Mesenchymal stem cell (in vitro differentiated cells and primary cell): ENCODE measurements around the gene CDK9.
A peak's percentile ranks its signal among the peaks of the same experiment; 100 is the strongest.

Experiments used
- DNase-seq: peaks from one replicate; pipeline ENCODE4 v3.0.0-alpha.2; 2013
- H2AFZ ChIP-seq: one replicate; pipeline ENCODE4 v1.6.1; 2013; ENCODE audit warnings: low read depth, mild to moderate bottlenecking, control low read depth, inconsistent platforms, low read length, moderate library complexity
- H2AK5ac ChIP-seq: 2 replicates; pipeline ENCODE4 v1.6.1; 2013; ENCODE audit warnings: low read length, moderate library complexity, mild to moderate bottlenecking, inconsistent platforms; ENCODE audit not compliant: severe bottlenecking
- H2BK120ac ChIP-seq: one replicate; pipeline ENCODE4 v1.6.1; 2013; ENCODE audit warnings: low read depth, mild to moderate bottlenecking, inconsistent platforms, low read length, moderate library complexity
- H2BK12ac ChIP-seq, 2 experiments: one replicate each; pipeline ENCODE4 v1.6.1; 2013; ENCODE audit warnings: inconsistent platforms in 2 of 2, low read length in 2 of 2, mild to moderate bottlenecking in 2 of 2, moderate library complexity in 2 of 2, control low read depth in 1 of 2
- H2BK15ac ChIP-seq: one replicate; pipeline ENCODE4 v1.6.1; 2013; ENCODE audit warnings: mild to moderate bottlenecking, low read depth, inconsistent platforms; ENCODE audit not compliant: poor library complexity, severe bottlenecking
- H2BK5ac ChIP-seq: 2 replicates; pipeline ENCODE4 v1.6.1; 2013; ENCODE audit warnings: low read depth, mild to moderate bottlenecking, low read length, control low read depth, inconsistent platforms; ENCODE audit not compliant: poor library complexity, severe bottlenecking
- H3K14ac ChIP-seq, 2 experiments: one replicate each; pipeline ENCODE4 v1.6.1; 2013; ENCODE audit warnings: inconsistent platforms in 2 of 2, low read length in 2 of 2, control low read depth in 1 of 2, mild to moderate bottlenecking in 1 of 2, moderate library complexity in 1 of 2
- H3K18ac ChIP-seq, 2 experiments: one replicate each; pipeline ENCODE4 v1.6.1; 2013; ENCODE audit warnings: inconsistent platforms in 2 of 2, low read length in 2 of 2, control low read depth in 1 of 2, low read depth in 1 of 2, mild to moderate bottlenecking in 1 of 2
- H3K23ac ChIP-seq, 2 experiments: one replicate each; pipeline ENCODE4 v1.6.1; 2013; ENCODE audit warnings: inconsistent platforms in 2 of 2, low read length in 2 of 2, mild to moderate bottlenecking in 2 of 2, moderate library complexity in 2 of 2, control low read depth in 1 of 2
- H3K27ac ChIP-seq: 2 replicates; pipeline ENCODE4 v1.5.1; 2013; ENCODE audit warnings: mild to moderate bottlenecking, moderate library complexity, low read length, control low read depth, inconsistent platforms; ENCODE audit not compliant: poor library complexity, severe bottlenecking
- H3K27me3 ChIP-seq, 2 experiments: 2 replicates each; pipeline versions ENCODE4 v1.6.1 to v1.7.0; 2013; ENCODE audit warnings: low read length in 2 of 2, mild to moderate bottlenecking in 2 of 2, moderate library complexity in 2 of 2, control low read depth in 1 of 2, inconsistent platforms in 1 of 2; ENCODE audit not compliant: control insufficient read depth in 1 of 2, insufficient read depth in 1 of 2
- H3K36me3 ChIP-seq, 2 experiments: 2 replicates each; pipeline versions ENCODE4 v1.6.1 to v1.7.0; 2013; ENCODE audit warnings: low read length in 2 of 2, control low read depth in 1 of 2, inconsistent platforms in 1 of 2, low read depth in 1 of 2, mild to moderate bottlenecking in 1 of 2; ENCODE audit not compliant: insufficient read depth in 2 of 2, control insufficient read depth in 1 of 2
- H3K4ac ChIP-seq, 2 experiments: one replicate each; pipeline ENCODE4 v1.6.1; 2013; ENCODE audit warnings: inconsistent platforms in 2 of 2, low read length in 2 of 2, mild to moderate bottlenecking in 2 of 2, moderate library complexity in 2 of 2, control low read depth in 1 of 2, low read depth in 1 of 2
- H3K4me1 ChIP-seq: 2 replicates; pipeline ENCODE4 v1.6.1; 2013; ENCODE audit warnings: low read depth, low read length, control low read depth; ENCODE audit not compliant: control insufficient read depth, insufficient read depth
- H3K4me2 ChIP-seq: 2 replicates; pipeline ENCODE4 v1.6.1; 2013; ENCODE audit warnings: low read length, mild to moderate bottlenecking, inconsistent platforms; ENCODE audit not compliant: poor library complexity, severe bottlenecking
- H3K4me3 ChIP-seq, 2 experiments: 2 replicates each; pipeline versions ENCODE4 v1.5.1 to v1.7.0; 2013; ENCODE audit warnings: low read length in 2 of 2, mild to moderate bottlenecking in 2 of 2, control low read depth in 1 of 2, low read depth in 1 of 2; ENCODE audit not compliant: insufficient read depth in 1 of 2
- H3K79me1 ChIP-seq: replicated peaks from 2 replicates; pipeline ENCODE4 v1.6.1; 2013; ENCODE audit warnings: mild to moderate bottlenecking, control low read depth, low read length, inconsistent platforms; ENCODE audit not compliant: poor library complexity, severe bottlenecking
- H3K9ac ChIP-seq: 2 replicates; pipeline ENCODE4 v1.7.0; 2013; ENCODE audit warnings: mild to moderate bottlenecking, low read length, moderate library complexity
- H3K9me3 ChIP-seq: 2 replicates; pipeline ENCODE4 v1.7.0; 2013; ENCODE audit warnings: mild to moderate bottlenecking, low read length; ENCODE audit not compliant: control insufficient read depth
- H4K8ac ChIP-seq: one replicate; pipeline ENCODE4 v1.6.1; 2013; ENCODE audit warnings: inconsistent platforms, mild to moderate bottlenecking, low read length, moderate library complexity
- H4K91ac ChIP-seq: one replicate; pipeline ENCODE4 v1.6.1; 2013; ENCODE audit warnings: mild to moderate bottlenecking, low read length, inconsistent platforms
- WGBS: methylation state at CpG from one replicate; pipeline ENCODE4 v1.1.7; 2013; ENCODE audit warnings: mixed read lengths; 5-methylcytosine and 5-hydroxymethylcytosine counted together

Gene CDK9

GRCh38 chr9:127741831-127742434 lies 43.9 kb upstream of the CDK9 start:
- no peak overlapping the region for H2AK5ac ChIP-seq
- peak overlapping the region in 1 of 2 experiments; percentile 59 for H2BK12ac ChIP-seq
- WGBS: 22% methylated on average over 37 of the region's 38 CpGs
- H3K23ac ChIP-seq: no peak overlapping the region
- H4K8ac ChIP-seq: no peak overlapping the region
- no peak overlapping the region for H2BK5ac ChIP-seq
- no peak overlapping the region for H3K18ac ChIP-seq
- no peak overlapping the region for H4K91ac ChIP-seq
- H3K9me3 ChIP-seq: no peaks in the 10 kb centered on the region
- no peaks in the 10 kb centered on the region for H3K36me3 ChIP-seq
- no peak overlapping the region for H2BK15ac ChIP-seq
- DNase-seq: peak; percentile 81
- H3K4me1 ChIP-seq: peaks cover 2% of the 10 kb centered on the region
- H3K14ac ChIP-seq: no peak overlapping the region
- peak overlapping the region in 1 of 2 experiments; percentile 74 for H3K4me3 ChIP-seq
- no peaks in the 10 kb centered on the region for H3K79me1 ChIP-seq
- no peak overlapping the region for H3K4ac ChIP-seq
- H2BK120ac ChIP-seq: no peak overlapping the region
- peaks cover 1 to 11% of the 10 kb centered on the region in 2 experiments for H3K27me3 ChIP-seq
- H2AFZ ChIP-seq: peak overlapping the region; percentile 73
- H3K9ac ChIP-seq: peak overlapping the region; percentile 53
- H3K27ac ChIP-seq: no peak overlapping the region
- no peak overlapping the region for H3K4me2 ChIP-seq

- H3K27me3 ChIP-seq: peaks cover 7 to 12% of the 10 kb centered on the region in 2 experiments
- H4K91ac ChIP-seq: no peak overlapping the region
- peak; percentile 91 for DNase-seq
- peaks cover 2% of the 10 kb centered on the region for H3K4me1 ChIP-seq
- H2BK120ac ChIP-seq: no peak overlapping the region
- no peak overlapping the region for H3K14ac ChIP-seq
- no peak overlapping the region for H2BK5ac ChIP-seq
- H3K27ac ChIP-seq: no peak overlapping the region
- no peaks in the 10 kb centered on the region for H3K9me3 ChIP-seq
- peak overlapping the region; percentile 73 for H2AFZ ChIP-seq
- H3K4me3 ChIP-seq: peak overlapping the region in 1 of 2 experiments; percentile 74
- no peaks in the 10 kb centered on the region for H3K79me1 ChIP-seq
- no peaks in the 10 kb centered on the region for H3K36me3 ChIP-seq
- H3K9ac ChIP-seq: peak overlapping the region; percentile 53
- H3K23ac ChIP-seq: no peak overlapping the region
- WGBS: 7% methylated on average over 33 of the region's 33 CpGs
- no peak overlapping the region for H3K4ac ChIP-seq
- no peak overlapping the region for H3K4me2 ChIP-seq
- no peak overlapping the region for H2BK15ac ChIP-seq
- H3K18ac ChIP-seq: no peak overlapping the region
- H4K8ac ChIP-seq: no peak overlapping the region
- H2AK5ac ChIP-seq: no peak overlapping the region
- peak overlapping the region in 1 of 2 experiments; percentile 13 for H2BK12ac ChIP-seq
Observed at GRCh38 chr9:127742435-127743088, 43.3 kb upstream of the CDK9 start.

GRCh38 chr9:127744398-127745110 lies 41.3 kb upstream of the CDK9 start:
- no peak overlapping the region for H2BK5ac ChIP-seq
- H3K4me1 ChIP-seq: peaks cover 2% of the 10 kb centered on the region
- no peak overlapping the region for H4K8ac ChIP-seq
- H3K36me3 ChIP-seq: peaks cover 0 to 3% of the 10 kb centered on the region in 2 experiments
- H2BK15ac ChIP-seq: no peak overlapping the region
- no peak overlapping the region for H3K14ac ChIP-seq
- H3K4me3 ChIP-seq: no peak overlapping the region
- DNase-seq: no peak
- H3K27me3 ChIP-seq: peaks cover 14 to 20% of the 10 kb centered on the region in 2 experiments
- H2BK12ac ChIP-seq: no peak overlapping the region
- no peak overlapping the region for H3K23ac ChIP-seq
- H3K18ac ChIP-seq: no peak overlapping the region
- no peak overlapping the region for H3K27ac ChIP-seq
- 95% methylated on average over 19 of the region's 19 CpGs for WGBS
- no peak overlapping the region for H3K9ac ChIP-seq
- no peak overlapping the region for H2AFZ ChIP-seq
- no peaks in the 10 kb centered on the region for H3K9me3 ChIP-seq
- H3K4me2 ChIP-seq: no peak overlapping the region
- H3K79me1 ChIP-seq: no peaks in the 10 kb centered on the region
- no peak overlapping the region for H2AK5ac ChIP-seq
- no peak overlapping the region for H4K91ac ChIP-seq
- H2BK120ac ChIP-seq: no peak overlapping the region
- no peak overlapping the region for H3K4ac ChIP-seq

- H3K79me1 ChIP-seq: no peaks in the 10 kb centered on the region
- peaks cover 2% of the 10 kb centered on the region for H3K4me1 ChIP-seq
- no peak overlapping the region for H4K91ac ChIP-seq
- H3K9me3 ChIP-seq: no peaks in the 10 kb centered on the region
- no peak overlapping the region for H2BK120ac ChIP-seq
- no peak overlapping the region for H3K27ac ChIP-seq
- peaks cover 0 to 3% of the 10 kb centered on the region in 2 experiments for H3K36me3 ChIP-seq
- 71% methylated on average over 15 of the region's 15 CpGs for WGBS
- H3K14ac ChIP-seq: no peak overlapping the region
- H3K27me3 ChIP-seq: peaks cover 21 to 28% of the 10 kb centered on the region in 2 experiments
- H3K23ac ChIP-seq: no peak overlapping the region
- no peak overlapping the region for H3K18ac ChIP-seq
- H4K8ac ChIP-seq: no peak overlapping the region
- no peak overlapping the region for H3K9ac ChIP-seq
- no peak for DNase-seq
- H2BK12ac ChIP-seq: no peak overlapping the region
- no peak overlapping the region for H2BK15ac ChIP-seq
- H2AK5ac ChIP-seq: no peak overlapping the region
- H3K4me2 ChIP-seq: no peak overlapping the region
- no peak overlapping the region for H2BK5ac ChIP-seq
- H2AFZ ChIP-seq: no peak overlapping the region
- H3K4me3 ChIP-seq: no peak overlapping the region
- H3K4ac ChIP-seq: no peak overlapping the region
Observed at GRCh38 chr9:127746959-127747569, 38.8 kb upstream of the CDK9 start.
